ENCODE results near the gene FN3K.

DNA sequence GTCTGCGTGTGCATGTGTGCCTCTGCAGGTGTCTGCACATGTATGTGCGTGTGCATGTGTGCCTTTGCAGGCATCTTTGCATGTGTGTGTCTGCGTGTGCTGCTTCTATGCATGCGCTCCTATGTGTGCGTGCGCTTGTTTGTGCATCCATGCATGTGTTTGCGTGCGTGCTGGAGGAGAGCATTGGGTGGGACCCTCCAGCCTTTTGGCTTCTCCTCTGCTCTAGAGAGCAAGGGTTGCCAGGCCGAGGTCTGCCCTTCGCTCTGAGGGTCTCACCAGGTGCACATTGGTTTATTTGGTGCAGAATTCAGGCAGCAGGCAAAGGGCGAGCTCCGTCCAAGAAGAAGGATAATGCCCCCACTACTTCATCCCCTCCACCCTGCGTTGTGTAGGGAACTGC lies 35.9 kb upstream of the FN3K start:
- TF ChIP-seq, protein P1, sequence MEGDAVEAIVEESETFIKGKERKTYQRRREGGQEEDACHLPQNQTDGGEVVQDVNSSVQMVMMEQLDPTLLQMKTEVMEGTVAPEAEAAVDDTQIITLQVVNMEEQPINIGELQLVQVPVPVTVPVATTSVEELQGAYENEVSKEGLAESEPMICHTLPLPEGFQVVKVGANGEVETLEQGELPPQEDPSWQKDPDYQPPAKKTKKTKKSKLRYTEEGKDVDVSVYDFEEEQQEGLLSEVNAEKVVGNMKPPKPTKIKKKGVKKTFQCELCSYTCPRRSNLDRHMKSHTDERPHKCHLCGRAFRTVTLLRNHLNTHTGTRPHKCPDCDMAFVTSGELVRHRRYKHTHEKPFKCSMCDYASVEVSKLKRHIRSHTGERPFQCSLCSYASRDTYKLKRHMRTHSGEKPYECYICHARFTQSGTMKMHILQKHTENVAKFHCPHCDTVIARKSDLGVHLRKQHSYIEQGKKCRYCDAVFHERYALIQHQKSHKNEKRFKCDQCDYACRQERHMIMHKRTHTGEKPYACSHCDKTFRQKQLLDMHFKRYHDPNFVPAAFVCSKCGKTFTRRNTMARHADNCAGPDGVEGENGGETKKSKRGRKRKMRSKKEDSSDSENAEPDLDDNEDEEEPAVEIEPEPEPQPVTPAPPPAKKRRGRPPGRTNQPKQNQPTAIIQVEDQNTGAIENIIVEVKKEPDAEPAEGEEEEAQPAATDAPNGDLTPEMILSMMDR (IDR thresholded peaks at IDR 0.05 in 4 of 5, conservative IDR thresholded peaks at IDR 0.05 in 1 of 5), result no peak
- no peak for TF ChIP-seq POLR2A (IDR thresholded peaks at IDR 0.05)

Data from gastrocnemius medialis (tissue), 4 donors.